GM12874 (cell line): ENCODE results near the gene HGD.

ENCODE experiments used
- TF ChIP-seq, protein P1 (sequence below): IDR thresholded peaks from 2 replicates; pipeline ENCODE4 v1.5.1; 2011; ENCODE audit warnings: low read depth, mild to moderate bottlenecking, control low read depth, low read length, moderate library complexity; ENCODE audit not compliant: insufficient read depth

The HGD gene

GRCh38 chr3:120682095-120682681 is at the start of gene HGD:
HGD (minus strand) TSS chr3:120682239; CDS start chr3:120682111, 128 bp downstream.
- TF ChIP-seq, protein P1, sequence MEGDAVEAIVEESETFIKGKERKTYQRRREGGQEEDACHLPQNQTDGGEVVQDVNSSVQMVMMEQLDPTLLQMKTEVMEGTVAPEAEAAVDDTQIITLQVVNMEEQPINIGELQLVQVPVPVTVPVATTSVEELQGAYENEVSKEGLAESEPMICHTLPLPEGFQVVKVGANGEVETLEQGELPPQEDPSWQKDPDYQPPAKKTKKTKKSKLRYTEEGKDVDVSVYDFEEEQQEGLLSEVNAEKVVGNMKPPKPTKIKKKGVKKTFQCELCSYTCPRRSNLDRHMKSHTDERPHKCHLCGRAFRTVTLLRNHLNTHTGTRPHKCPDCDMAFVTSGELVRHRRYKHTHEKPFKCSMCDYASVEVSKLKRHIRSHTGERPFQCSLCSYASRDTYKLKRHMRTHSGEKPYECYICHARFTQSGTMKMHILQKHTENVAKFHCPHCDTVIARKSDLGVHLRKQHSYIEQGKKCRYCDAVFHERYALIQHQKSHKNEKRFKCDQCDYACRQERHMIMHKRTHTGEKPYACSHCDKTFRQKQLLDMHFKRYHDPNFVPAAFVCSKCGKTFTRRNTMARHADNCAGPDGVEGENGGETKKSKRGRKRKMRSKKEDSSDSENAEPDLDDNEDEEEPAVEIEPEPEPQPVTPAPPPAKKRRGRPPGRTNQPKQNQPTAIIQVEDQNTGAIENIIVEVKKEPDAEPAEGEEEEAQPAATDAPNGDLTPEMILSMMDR, result no peak

DNA sequence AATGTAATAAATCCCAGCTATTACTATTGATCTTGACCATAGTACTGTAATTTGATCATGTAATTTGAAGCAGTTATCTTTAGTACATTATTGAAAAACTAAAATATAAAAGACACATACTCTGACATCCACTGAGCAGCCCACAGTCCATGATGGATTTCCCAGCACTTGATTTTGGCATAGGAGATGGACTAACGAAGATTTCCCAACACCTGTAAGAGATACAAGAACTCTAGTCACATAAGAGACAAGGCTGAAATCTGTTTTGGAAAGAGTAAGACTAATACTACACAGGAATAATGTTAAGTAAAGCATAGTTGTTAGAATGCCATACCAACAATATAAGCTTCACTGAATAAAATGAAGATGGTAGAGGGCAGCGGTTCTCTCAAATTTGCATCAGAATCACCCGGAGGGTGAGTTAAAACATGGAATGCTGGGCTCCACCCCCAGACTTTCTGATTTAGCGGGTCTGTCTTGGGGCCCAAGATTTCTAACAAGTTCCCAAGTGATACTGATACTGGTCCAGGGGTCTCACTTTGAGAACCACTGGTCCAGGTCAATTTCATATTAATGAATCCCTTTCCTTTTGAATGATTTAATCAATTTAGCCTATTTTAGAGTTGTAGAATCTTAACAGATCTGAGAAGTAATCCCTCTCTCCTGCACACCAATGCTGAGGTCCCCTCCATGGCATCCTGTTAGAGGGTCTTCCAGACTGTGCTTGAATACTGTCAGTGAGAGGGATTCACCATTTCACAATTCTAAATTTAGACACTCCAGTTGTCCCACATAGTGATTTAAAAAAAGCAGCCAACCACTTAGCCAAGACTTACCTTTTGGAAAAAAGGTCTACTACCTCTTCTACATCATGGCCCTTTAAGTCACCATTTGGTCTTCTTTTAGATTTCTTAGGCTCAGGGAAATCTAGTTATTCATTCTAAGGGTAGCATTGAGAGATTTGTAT is 48.8 kb upstream of the HGD start:
- TF ChIP-seq, protein P1, result no peak

- TF ChIP-seq, protein P1, result no peak
These were observed 44.8 kb upstream of the HGD start for GRCh38 chr3:120726791-120727190.

DNA sequence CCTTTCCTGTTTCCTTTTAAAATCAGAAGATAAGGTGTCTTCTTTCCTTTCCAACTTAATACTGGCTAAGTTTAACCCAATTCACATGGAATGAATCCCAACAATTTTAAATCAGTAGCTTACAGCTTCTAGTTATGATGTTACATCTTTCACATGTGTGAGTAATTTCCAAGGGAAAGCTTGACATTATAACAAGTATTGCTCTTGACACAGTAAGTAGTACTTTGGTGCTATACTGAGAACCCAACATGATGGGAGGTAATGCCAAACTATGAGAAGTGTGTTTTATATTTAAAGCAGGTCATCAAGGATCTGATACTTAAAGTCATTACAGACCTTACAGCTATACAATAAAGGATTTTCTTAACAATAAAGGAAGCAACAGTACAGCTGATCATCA is 31.2 kb upstream of the HGD start:
- TF ChIP-seq, protein P1, result no peak

GRCh38 chr3:120710369-120710768 is 28.3 kb upstream of the HGD start:
- TF ChIP-seq, protein P1, result no peak

- TF ChIP-seq, protein P1, result no peak
These were observed 26.4 kb upstream of the HGD start for GRCh38 chr3:120708408-120708807.

DNA sequence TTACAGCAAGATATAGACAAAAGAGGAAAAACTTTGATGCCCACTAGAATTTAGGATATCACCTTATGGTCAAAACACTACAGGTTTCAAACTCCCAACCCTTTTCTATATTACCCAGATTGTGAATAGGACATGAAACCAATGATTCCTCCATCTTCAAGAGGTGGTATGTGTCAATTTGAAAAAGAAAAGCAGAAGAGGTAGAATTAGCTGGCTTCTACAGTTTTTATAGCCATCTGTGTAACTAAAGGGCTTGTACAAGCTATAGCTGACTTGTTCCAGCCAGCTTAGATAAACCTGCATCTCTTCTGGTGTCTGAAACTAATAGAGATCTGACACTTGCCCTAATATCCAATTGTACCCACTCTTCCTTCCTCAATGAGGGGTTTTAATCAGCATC is 24.9 kb upstream of the HGD start:
- TF ChIP-seq, protein P1, result no peak
